Esophagus squamous epithelium (tissue), 5 donors: Measurements from ENCODE around the gene BCL6. TPM values are rescaled to one million over a fixed set of nuclear protein-coding genes. Genes with fewer than 3 reads are reported as not detected.
A peak's percentile ranks its signal among the peaks of the same experiment; 100 is the strongest.

Source experiments
- DNase-seq: peaks from one replicate; lab custom pipeline; 2025; lab: John Stamatoyannopoulos, UW
- H3K27ac ChIP-seq, 4 donors: fragments of 200-600 bp; sonication (generic); one replicate each; pipeline ENCODE4 v1.5.1; 2016 to 2019; ENCODE audit warnings: mild to moderate bottlenecking in 1 of 4
- H3K27me3 ChIP-seq, 4 donors: fragments of 200-600 bp; sonication (generic); 1 replicate in 3 of 4; 2 replicates in 1 of 4; pipeline versions ENCODE4 v1.5.1 to v1.6.0; 2017 to 2021; ENCODE audit warnings: antibody characterized with exemption in 1 of 4
- H3K36me3 ChIP-seq, 3 donors: fragments of 200-600 bp; sonication (generic); one replicate each; pipeline ENCODE4 v1.5.1; 2016 to 2019
- H3K4me1 ChIP-seq, 3 donors: fragments of 200-600 bp; sonication (generic); one replicate each; pipeline ENCODE4 v1.5.1; 2017 to 2019
- H3K4me3 ChIP-seq, 4 donors: fragments of 200-600 bp; sonication (generic); 1 replicate in 3 of 4; 2 replicates in 1 of 4; pipeline ENCODE4 v1.5.1; 2016 to 2019; ENCODE audit warnings: mild to moderate bottlenecking in 2 of 4, moderate library complexity in 1 of 4
- H3K9me3 ChIP-seq, 3 donors: fragments of 200-600 bp; sonication (generic); one replicate each; pipeline ENCODE4 v1.5.1; 2016 to 2019
- CTCF ChIP-seq, 6 experiments: fragments of 450-650 bp in 4 of 6; fragments of 200-600 bp in 2 of 6; sonication (generic) in 2 of 6; IDR thresholded peaks; one replicate each; pipeline ENCODE4 v1.5.1; 2016 to 2019; ENCODE audit warnings: antibody characterized with exemption in 6 of 6, mild to moderate bottlenecking in 4 of 6, moderate library complexity in 4 of 6
- POLR2A ChIP-seq, 4 donors: fragments of 450-650 bp; IDR thresholded peaks; one replicate each; pipeline ENCODE4 v1.6.1; 2017; ENCODE audit warnings: antibody characterized with exemption in 4 of 4, mild to moderate bottlenecking in 4 of 4, moderate library complexity in 3 of 4
- WGBS, 2 donors: methylation state at CpG; one replicate each; pipeline ENCODE4 v1.1.5; 2018; 5-methylcytosine and 5-hydroxymethylcytosine counted together
- intact Hi-C: fragments of 100-400 bp; cut with DNase I; formaldehyde crosslinking; loops from one replicate; pipeline ENCODE4 v1.15.0; 2022
- total RNA-seq, 4 donors: library from RNA; depleted of rRNA; stranded (reverse); fragments of >200 nt; gene quantifications; one replicate each; pipeline ENCODE4 v1.1.0, GENCODE V29; 2016
- donor health status: DM: yes; HTN: yes; CAD: no.

BCL6 gene
- total RNA-seq, 4 donors from 2014 or later = 30.8 to 94.4 (median 42.6) TPM

GRCh38 chr3:187679638-187680396 lies 65.5 kb downstream of the BCL6 start:
- H3K4me3 ChIP-seq = no peak overlapping the region
- no peak for DNase-seq
- intact Hi-C loops = loop anchor here (5.0 kb wide), 2 partner anchors 363 to 458 kb away; no protein-coding TSS in a partner anchor
- WGBS, 2 donors = 9 to 24% methylated on average over 6 to 7 of the region's 7 CpGs
- peaks cover 0 to 50% (median 0%) of the 10 kb centered on the region in 4 donors for H3K27me3 ChIP-seq
- H3K4me1 ChIP-seq = peaks cover 0 to 5% (median 0%) of the 10 kb centered on the region in 3 donors
- no peaks in the 10 kb centered on the region for H3K36me3 ChIP-seq
- TF ChIP-seq POLR2A (IDR thresholded peaks at IDR 0.05) = no peak
- TF ChIP-seq CTCF (IDR thresholded peaks at IDR 0.05) = peak; percentile 85 to 93 (median 90)
- H3K9me3 ChIP-seq = no peaks in the 10 kb centered on the region
- H3K27ac ChIP-seq = no peak overlapping the region

- Histone ChIP-seq H3K36me3 (no peaks in the 10 kb centered on the region), H3K9me3 (no peaks in the 10 kb centered on the region), H3K27me3 (peaks cover 0 to 59% (median 0%) of the 10 kb centered on the region in 4 donors), H3K4me1 (peaks cover 0 to 5% (median 0%) of the 10 kb centered on the region in 3 donors), H3K27ac (no peak overlapping the region), H3K4me3 (no peak overlapping the region)
- DNase-seq = no peak
- 24% methylated on average over 5 of the region's 5 CpGs for WGBS, 2 donors
- no peak for TF ChIP-seq POLR2A (IDR thresholded peaks at IDR 0.05)
- TF ChIP-seq CTCF (IDR thresholded peaks at IDR 0.05) = peak in 5 of 6 experiments; percentile 38 to 69 (median 51)
- intact Hi-C loops = loop anchor here (5.0 kb wide), 1 partner anchor 361 kb away; no protein-coding TSS in a partner anchor
These were observed 66.5 kb downstream of the BCL6 start for GRCh38 chr3:187678726-187679268.

- H3K36me3 ChIP-seq = no peaks in the 10 kb centered on the region
- no peak for DNase-seq
- TF ChIP-seq CTCF (IDR thresholded peaks at IDR 0.05) = no peak
- H3K27ac ChIP-seq = no peak overlapping the region
- no peaks in the 10 kb centered on the region for H3K9me3 ChIP-seq
- 44 to 58% methylated on average over 1 of the region's 1 CpG for WGBS, 2 donors
- H3K27me3 ChIP-seq = peaks cover 0 to 71% (median 0%) of the 10 kb centered on the region in 4 donors
- no peak overlapping the region for H3K4me3 ChIP-seq
- intact Hi-C loops = loop anchor here (5.0 kb wide), 1 partner anchor 360 kb away; no protein-coding TSS in a partner anchor
- peaks cover 0 to 5% (median 0%) of the 10 kb centered on the region in 3 donors for H3K4me1 ChIP-seq
These were observed 67.7 kb downstream of the BCL6 start for GRCh38 chr3:187677604-187678003.

GRCh38 chr3:187673012-187673411 lies 72.3 kb downstream of the BCL6 start:
- no peak for DNase-seq
- intact Hi-C loops = no loop called here
- Histone ChIP-seq H3K27ac (no peak overlapping the region), H3K27me3 (peaks cover 0 to 85% (median 5%) of the 10 kb centered on the region in 4 donors), H3K4me1 (no peaks in the 10 kb centered on the region), H3K36me3 (no peaks in the 10 kb centered on the region), H3K9me3 (no peaks in the 10 kb centered on the region), H3K4me3 (no peak overlapping the region)
- 47 to 67% methylated on average over 3 of the region's 3 CpGs for WGBS, 2 donors
- TF ChIP-seq CTCF (IDR thresholded peaks at IDR 0.05) (no peak), POLR2A (IDR thresholded peaks at IDR 0.05) (no peak)

Other genes starting within 250 kb of the BCL6 start
- not detected for gene SST, start 75.1 kb downstream of the BCL6 start, total RNA-seq
- gene RTP2, start 42.9 kb downstream of the BCL6 start, total RNA-seq = not detected